Subcutaneous adipose tissue (tissue), 4 donors: Measurements from ENCODE around the gene DET1. TPM values are rescaled to one million over a fixed set of nuclear protein-coding genes. Genes with fewer than 3 reads are reported as not detected.

Experiments
- CTCF ChIP-seq: fragments of 450-650 bp; IDR thresholded peaks from one replicate; pipeline ENCODE4 v1.5.1; 2016; ENCODE audit warnings: low read depth, mild to moderate bottlenecking, control low read depth, antibody characterized with exemption, moderate library complexity
- total RNA-seq, 4 donors: library from RNA; depleted of rRNA; stranded (reverse); fragments of >200 nt; gene quantifications; one replicate each; pipeline ENCODE4 v1.1.0, GENCODE V29; 2016

The DET1 gene
- total RNA-seq, 4 donors from 2014 or later = 6.5 to 10.5 (median 7.0) TPM

- no peak for TF ChIP-seq CTCF
Observed at GRCh38 chr15:88533376-88533775, 13.1 kb downstream of the DET1 start.

- no peak for TF ChIP-seq CTCF
Observed at GRCh38 chr15:88529021-88529630, 17.4 kb downstream of the DET1 start.

GRCh38 chr15:88526247-88526879 lies 20.1 kb downstream of the DET1 start:
- no peak for TF ChIP-seq CTCF

GRCh38 chr15:88525418-88525817 lies 21.1 kb downstream of the DET1 start:
- TF ChIP-seq CTCF = no peak

GRCh38 chr15:88518903-88519302 lies 27.6 kb downstream of the DET1 start:
- TF ChIP-seq CTCF = no peak

DNA sequence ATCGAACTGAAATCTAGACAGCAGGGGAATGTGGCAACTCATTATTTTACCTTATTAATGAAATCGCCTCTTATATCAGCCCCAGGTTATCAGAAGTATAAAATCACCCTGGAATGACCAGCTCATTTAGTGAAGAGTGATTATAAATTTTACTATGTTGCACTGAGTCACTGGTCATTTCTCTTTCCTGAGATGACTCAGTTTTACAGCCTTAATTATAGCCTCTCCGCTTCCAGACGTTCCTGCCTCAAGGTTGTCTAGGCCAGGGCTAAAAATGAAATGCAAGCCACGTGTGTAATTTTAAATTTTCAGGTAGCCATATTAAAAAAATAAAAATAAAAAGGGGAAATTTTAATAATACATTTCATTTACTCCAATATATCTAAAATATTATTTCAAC lies 33.3 kb downstream of the DET1 start:
- no peak for TF ChIP-seq CTCF

DNA sequence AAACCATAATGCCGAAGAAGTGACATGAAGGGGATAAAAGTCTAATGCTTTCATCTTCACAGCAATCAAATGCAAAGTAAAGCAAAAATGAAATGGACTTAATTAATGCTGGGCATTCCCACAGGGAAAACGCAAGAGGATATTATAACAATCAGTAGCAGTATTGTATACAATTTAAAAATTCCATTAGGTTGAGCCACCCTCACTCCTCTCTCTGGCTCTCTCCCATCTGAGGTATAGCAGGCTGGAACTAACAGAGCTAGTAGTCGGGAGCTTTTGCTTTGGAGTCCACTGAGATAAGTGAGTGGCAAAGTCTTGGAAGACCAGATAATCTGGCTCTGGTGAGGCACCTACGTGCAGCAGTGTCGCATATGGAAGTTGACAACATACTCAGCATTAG lies 33.9 kb downstream of the DET1 start:
- no peak for TF ChIP-seq CTCF
